GM12878 (cell line): ENCODE measurements around the gene NUP210. TPM values are rescaled to one million over a fixed set of nuclear protein-coding genes. Genes with fewer than 3 reads are reported as not detected.

Experiments
- ATAC-seq: fragments of 200-7000 bp; cut with Tn5 transposase; 3 replicates; pipeline ENCODE4 v1.9.1; 2020; ENCODE audit warnings: mild to moderate bottlenecking, moderate library complexity
- BruUV-seq: library from RNA; stranded (reverse); fragments of 400-500 nt; replicated peaks from 2 replicates; lab custom pipeline; 2021; lab: Mats Ljungman, UMichigan
- CTCF ChIA-PET: fragments of 300-600 bp; sonication (Branson Sonifier 250); formaldehyde crosslinking; extraction: SDS; loops from one replicate; lab custom pipeline; 2021; ENCODE audit warnings: inconsistent platforms; lab: Yijun Ruan, JAX
- POLR2A ChIA-PET: fragments of 350-600 bp; formaldehyde crosslinking; extraction: SDS; loops from one replicate; lab custom pipeline; 2021; ENCODE audit warnings: inconsistent platforms; lab: Charles Lee
- RAD21 ChIA-PET: fragments of 300-600 bp; sonication (Branson Sonifier 250); formaldehyde crosslinking; loops from one replicate; lab custom pipeline; 2023; ENCODE audit warnings: antibody characterized with exemption; ENCODE audit not compliant: unreplicated experiment; lab: Charles Lee
- SMC1A ChIA-PET: fragments of 300-600 bp; sonication (Branson Sonifier 250); formaldehyde crosslinking; loops from one replicate; lab custom pipeline; 2023; ENCODE audit not compliant: unreplicated experiment, uncharacterized antibody; lab: Charles Lee
- DNase-seq: peaks from one replicate; pipeline ENCODE4 v3.0.0-alpha.2; 2011; ENCODE audit warnings: low read depth, low spot score
- FAIRE-seq: peaks from 3 replicates; lab custom pipeline; 2011; peaks lifted over from hg19 to GRCh38; lab: Jason Lieb, UNC
- H2AFZ ChIP-seq: 2 replicates; pipeline ENCODE4 v1.6.0; 2011; ENCODE audit warnings: low read depth, low read length, control low read depth; ENCODE audit not compliant: control insufficient read depth
- H3K27ac ChIP-seq: 2 replicates; pipeline ENCODE4 v1.5.1; 2011; ENCODE audit warnings: control low read depth; ENCODE audit not compliant: control insufficient read depth, insufficient read depth
- H3K27me3 ChIP-seq, 2 experiments: replicated peaks in 1 of 2; 2 replicates each; pipeline versions ENCODE4 v1.6.0 to v1.6.1; 2011; ENCODE audit warnings: low read length in 1 of 2; ENCODE audit not compliant: control insufficient read depth in 2 of 2, insufficient read depth in 2 of 2
- H3K36me3 ChIP-seq, 2 experiments: 2 replicates each; pipeline ENCODE4 v1.5.1; 2011; ENCODE audit warnings: low read length in 1 of 2; ENCODE audit not compliant: control insufficient read depth in 2 of 2, insufficient read depth in 2 of 2
- H3K4me1 ChIP-seq: 2 replicates; pipeline ENCODE4 v1.6.1; 2011; ENCODE audit warnings: mild to moderate bottlenecking, low read length, moderate library complexity, mixed read lengths; ENCODE audit not compliant: control insufficient read depth, insufficient read depth
- H3K4me2 ChIP-seq: 2 replicates; pipeline ENCODE4 v1.6.0; 2011; ENCODE audit warnings: control low read depth; ENCODE audit not compliant: control insufficient read depth, insufficient read depth
- H3K4me3 ChIP-seq: fragments of 200-600 bp; sonication (generic); 2 replicates; pipeline ENCODE4 v1.5.1; 2016
- H3K79me2 ChIP-seq: 2 replicates; pipeline ENCODE4 v1.6.0; 2011; ENCODE audit warnings: low read length; ENCODE audit not compliant: control insufficient read depth, insufficient read depth
- H3K9ac ChIP-seq: 2 replicates; pipeline ENCODE4 v1.8.0; 2011; ENCODE audit warnings: low read length, control low read depth, mixed read lengths; ENCODE audit not compliant: control insufficient read depth, insufficient read depth
- H3K9me3 ChIP-seq: replicated peaks from 3 replicates; pipeline ENCODE4 v1.5.1; 2011; ENCODE audit warnings: mild to moderate bottlenecking, low read length; ENCODE audit not compliant: control insufficient read depth, insufficient read depth
- H4K20me1 ChIP-seq: 2 replicates; pipeline ENCODE4 v1.6.0; 2011; ENCODE audit not compliant: control insufficient read depth, insufficient read depth
- ATF7 ChIP-seq: fragments of 450-650 bp; IDR thresholded peaks from 2 replicates; pipeline ENCODE4 v1.6.1; 2016; ENCODE audit warnings: low read depth, mild to moderate bottlenecking
- BCL11A ChIP-seq: IDR thresholded peaks from 2 replicates; pipeline ENCODE4 v1.6.1; 2011; ENCODE audit warnings: low read depth, low read length
- BHLHE40 ChIP-seq, 2 experiments: fragments of 450-650 bp in 1 of 2; IDR thresholded peaks; 2 replicates each; pipeline ENCODE4 v1.6.1; 2011 to 2017; ENCODE audit warnings: low read depth in 2 of 2, borderline replicate concordance in 1 of 2, improper control_type of control experiment in 1 of 2, low read length in 1 of 2, mild to moderate bottlenecking in 1 of 2
- CREM ChIP-seq: IDR thresholded peaks from 2 replicates; pipeline ENCODE4 v1.6.1; 2014; ENCODE audit warnings: antibody characterized with exemption, low read depth
- DPF2 ChIP-seq: fragments of 450-650 bp; IDR thresholded peaks from 2 replicates; pipeline ENCODE4 v1.6.1; 2017; ENCODE audit warnings: mild to moderate bottlenecking
- HCFC1 ChIP-seq: fragments of 150-350 bp; IDR thresholded peaks from 2 replicates; pipeline ENCODE4 v1.6.1; 2014; ENCODE audit warnings: low read length
- HDAC2 ChIP-seq: fragments of 200-600 bp; sonication (generic); IDR thresholded peaks from 2 replicates; pipeline ENCODE4 v1.6.1; 2017
- KLF5 ChIP-seq: fragments of 450-650 bp; IDR thresholded peaks from 2 replicates; pipeline ENCODE4 v1.6.1; 2014; ENCODE audit warnings: mild to moderate bottlenecking; ENCODE audit not compliant: partially characterized antibody
- NBN ChIP-seq: fragments of 450-650 bp; IDR thresholded peaks from 2 replicates; pipeline ENCODE4 v1.6.1; 2016
- NFYA ChIP-seq: IDR thresholded peaks from 2 replicates; pipeline ENCODE4 v1.6.1; 2011; ENCODE audit warnings: low read depth, mild to moderate bottlenecking, low read length, improper control_type of control experiment, borderline replicate concordance
- NR2C1 ChIP-seq: fragments of 450-650 bp; IDR thresholded peaks from 2 replicates; pipeline ENCODE4 v1.6.1; 2017; ENCODE audit warnings: antibody characterized with exemption, mild to moderate bottlenecking, moderate library complexity
- POLR2AphosphoS2 ChIP-seq: IDR thresholded peaks from 2 replicates; pipeline ENCODE4 v1.6.1; 2011; ENCODE audit warnings: low read depth, mild to moderate bottlenecking, low read length, improper control_type of control experiment, moderate library complexity
- POLR2AphosphoS5 ChIP-seq: IDR thresholded peaks from 2 replicates; pipeline ENCODE4 v1.6.1; 2011; ENCODE audit warnings: mild to moderate bottlenecking, low read length, inconsistent platforms
- RAD21 ChIP-seq: IDR thresholded peaks from 2 replicates; pipeline ENCODE4 v1.6.1; 2011; ENCODE audit warnings: mild to moderate bottlenecking, low read depth, low read length, moderate library complexity; ENCODE audit not compliant: insufficient read depth
- RB1 ChIP-seq: fragments of 450-650 bp; formaldehyde crosslinking; IDR thresholded peaks from 2 replicates; pipeline ENCODE4 v1.6.1; 2017; ENCODE audit warnings: mild to moderate bottlenecking, borderline replicate concordance
- RELB ChIP-seq: fragments of 450-650 bp; IDR thresholded peaks from 2 replicates; pipeline ENCODE4 v1.6.1; 2017; ENCODE audit warnings: low read depth, mild to moderate bottlenecking, moderate library complexity
- SIN3A ChIP-seq: IDR thresholded peaks from 2 replicates; pipeline ENCODE4 v1.6.1; 2012; ENCODE audit warnings: low read depth, low read length, improper control_type of control experiment
- SMARCA5 ChIP-seq: fragments of 450-650 bp; IDR thresholded peaks from 2 replicates; pipeline ENCODE4 v1.6.1; 2017; ENCODE audit warnings: mild to moderate bottlenecking
- TARDBP ChIP-seq: IDR thresholded peaks from 2 replicates; pipeline ENCODE4 v1.6.1; 2016; ENCODE audit warnings: borderline replicate concordance
- WGBS: methylation state at CpG from one replicate; pipeline ENCODE4 v1.1.6; 2016; ENCODE audit warnings: low lambda C conversion rate; ENCODE audit not compliant: insufficient replicate concordance, insufficient coverage; ENCODE audit errors: missing lambda C conversion rate; 5-methylcytosine and 5-hydroxymethylcytosine counted together
- in situ Hi-C: fragments of 300-500 bp; cut with MboI; formaldehyde crosslinking; loops from 9 replicates; pipeline ENCODE4 v1.14.3; 2018; ENCODE audit warnings: mixed read lengths
- intact Hi-C: fragments of 100-400 bp; cut with micrococcal nuclease; formaldehyde crosslinking; loops from one replicate; pipeline ENCODE4 v1.14.2; 2022; ENCODE audit not compliant: unreplicated experiment
- polyA plus RNA-seq, 11 experiments: library from polyadenylated mRNA; depleted of rRNA in 4 of 11; unstranded in 6 of 11; stranded (reverse) in 5 of 11; fragments of >200 nt; fragmentation: Nextera tagmentation in 4 of 11; fragmentation: Illumina TruSeq in 1 of 11; extraction: Ambion mirVana in 4 of 11; extraction: Trizol in 1 of 11; gene quantifications; 1 replicate in 1 of 11; 2 replicates in 10 of 11; pipeline versions ENCODE4 v1.2.1 to v1.2.3, GENCODE V29; 2011 to 2016; ENCODE audit warnings: inconsistent platforms in 2 of 11, missing spikeins in 2 of 11, low read depth in 1 of 11
- total RNA-seq, 4 experiments: library from RNA; depleted of rRNA in 3 of 4; stranded (reverse); fragments of >200 nt in 3 of 4; fragmentation: Illumina TruSeq in 1 of 4; extraction: Trizol in 1 of 4; gene quantifications; 2 replicates each; pipeline versions ENCODE4 v1.2.1 to v1.2.3, GENCODE V29; 2013 to 2021

The NUP210 gene
- total and polyA plus RNA-seq, 10 of the 15 experiments (the other 5 are each of a cell fraction or from before 2014, with no cell fraction given), result 2.9 to 150 (median 76.0) TPM

DNA sequence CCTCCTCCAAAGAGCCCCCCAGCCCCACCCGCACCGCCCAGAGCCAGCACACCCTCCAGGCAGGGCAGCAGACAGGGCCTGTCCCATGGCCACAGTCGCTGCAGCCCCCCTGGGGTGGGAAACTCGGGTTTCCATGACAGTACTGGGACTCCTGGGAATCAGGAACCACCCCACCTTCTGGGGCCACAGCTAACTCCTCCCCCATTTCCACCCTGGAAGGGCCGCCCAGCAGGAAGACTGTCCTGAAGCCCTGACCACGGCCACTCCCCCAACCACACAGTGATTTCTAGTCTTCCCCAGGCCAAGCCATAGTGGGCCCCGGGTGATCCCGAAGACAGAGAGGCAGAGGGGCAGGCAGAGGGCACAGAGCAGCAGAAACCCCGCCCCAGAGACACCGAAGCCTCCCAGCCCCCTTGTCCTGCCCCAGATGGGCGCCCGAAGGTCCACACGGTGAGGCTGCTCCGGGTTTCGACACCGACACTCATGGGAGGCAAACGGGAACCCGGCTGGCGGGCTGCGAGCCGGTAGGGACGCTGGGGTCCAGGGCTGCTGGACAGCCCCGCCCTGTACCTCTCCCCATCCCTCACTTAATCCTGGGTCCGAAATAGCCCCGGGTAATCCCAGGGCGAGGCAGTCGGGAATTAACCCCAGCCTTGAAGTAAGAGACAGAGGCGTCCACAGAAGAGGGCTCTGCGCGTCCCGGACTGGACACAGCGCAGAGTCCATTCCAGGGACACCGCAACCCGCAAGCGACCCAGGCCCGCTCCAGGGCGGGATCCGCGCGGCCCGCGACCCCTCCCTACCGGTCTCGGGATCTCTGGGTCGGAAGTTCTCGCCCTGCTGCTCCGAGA lies 138.4 kb downstream of the NUP210 start:
- ChIA-PET CTCF (no interaction called here), SMC1A (no interaction called here), RAD21 (no interaction called here), POLR2A (interaction anchor here (0.7 kb wide), 1 partner anchor 136 kb away, joined by 3 read pairs; no protein-coding TSS in a partner anchor)
- Histone ChIP-seq H4K20me1 (no peaks in the 10 kb centered on the region), H3K36me3 (no peaks in the 10 kb centered on the region), H3K79me2 (no peaks in the 10 kb centered on the region), H3K4me3 (no peak overlapping the region), H3K9ac (no peak overlapping the region), H3K9me3 (peaks cover 12% of the 10 kb centered on the region; the same call in 2 of the 3 replicates), H3K27me3 (peaks cover 11 to 28% of the 10 kb centered on the region in 2 experiments), H2AFZ (no peak overlapping the region), H3K4me1 (no peaks in the 10 kb centered on the region), H3K4me2 (no peak overlapping the region), H3K27ac (no peak overlapping the region)
- BruUV-seq, result no TSS peak
- in situ Hi-C loops, result no loop called here
- intact Hi-C loops, result no loop called here
- TF ChIP-seq NBN (no peak), HCFC1 (no peak), BCL11A (no peak), ATF7 (no peak), HDAC2 (no peak), DPF2 (no peak), TARDBP (no peak), BHLHE40 (IDR thresholded peaks at IDR 0.05; ENCODE audit: borderline replicate concordance in 1 of 2, low read depth in 2 of 2, low read length in 1 of 2) (no peak), POLR2AphosphoS2 (no peak), SMARCA5 (no peak), POLR2AphosphoS5 (no peak), KLF5 (no peak), SIN3A (no peak), NFYA (no peak), RELB (no peak), RAD21 (no peak), CREM (no peak), NR2C1 (no peak), RB1 (no peak)
- FAIRE-seq (no peak), DNase-seq (no peak), ATAC-seq (no peak)
- WGBS, result 22% methylated on average over 45 of the region's 47 CpGs
